ENCODE data around the gene POR. TPM values are rescaled to one million over a fixed set of nuclear protein-coding genes. Genes with fewer than 3 reads are reported as not detected.
A peak's percentile ranks its signal among the peaks of the same experiment; 100 is the strongest.

POR gene
- total and polyA plus RNA-seq, 2 of the 13 experiments (the other 11 are each of a cell fraction or from before 2014, with no cell fraction given), result 145 to 266 TPM

DNA sequence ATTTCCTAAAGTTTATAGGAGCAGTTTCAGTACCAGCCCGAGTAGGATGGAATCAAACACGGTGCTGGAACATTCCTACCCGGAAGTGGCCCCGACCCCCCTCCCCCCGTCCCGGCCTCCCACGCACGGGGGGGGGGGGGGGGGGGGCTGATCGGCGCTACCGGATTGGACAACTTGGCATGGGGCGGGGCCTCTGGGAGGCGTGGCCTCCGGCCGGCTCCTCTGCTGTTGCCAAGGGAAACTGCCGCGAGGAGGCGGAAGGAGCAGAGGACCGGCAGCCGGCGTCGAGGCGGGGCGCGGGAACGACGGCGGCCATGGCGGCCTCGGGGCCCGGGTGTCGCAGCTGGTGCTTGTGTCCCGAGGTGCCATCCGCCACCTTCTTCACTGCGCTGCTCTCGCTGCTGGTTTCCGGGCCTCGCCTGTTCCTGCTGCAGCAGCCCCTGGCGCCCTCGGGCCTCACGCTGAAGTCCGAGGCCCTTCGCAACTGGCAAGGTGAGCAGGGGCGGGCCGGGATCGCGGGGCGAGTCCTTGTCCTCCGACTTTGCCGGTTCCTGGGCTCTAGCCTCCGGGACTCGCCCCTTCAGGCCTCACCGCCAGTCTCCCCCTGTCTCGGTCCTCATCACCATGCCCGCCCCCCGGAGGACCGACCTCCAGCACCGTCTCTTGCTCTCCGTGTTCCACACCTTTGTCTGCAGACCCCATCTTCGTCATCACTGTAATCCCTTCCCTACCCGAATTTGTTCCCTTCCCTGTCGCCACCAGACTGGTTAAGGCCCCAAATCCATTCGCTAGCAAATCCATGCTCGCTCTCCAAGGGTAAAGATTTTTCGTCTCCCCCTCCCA lies 36.0 kb upstream of the POR start, which contains the start of gene RHBDD2 (continued):
- TF ChIP-seq SIN3B (IDR thresholded peaks at IDR 0.05; ENCODE audit: low read length), result no peak
- TF ChIP-seq, protein P1, sequence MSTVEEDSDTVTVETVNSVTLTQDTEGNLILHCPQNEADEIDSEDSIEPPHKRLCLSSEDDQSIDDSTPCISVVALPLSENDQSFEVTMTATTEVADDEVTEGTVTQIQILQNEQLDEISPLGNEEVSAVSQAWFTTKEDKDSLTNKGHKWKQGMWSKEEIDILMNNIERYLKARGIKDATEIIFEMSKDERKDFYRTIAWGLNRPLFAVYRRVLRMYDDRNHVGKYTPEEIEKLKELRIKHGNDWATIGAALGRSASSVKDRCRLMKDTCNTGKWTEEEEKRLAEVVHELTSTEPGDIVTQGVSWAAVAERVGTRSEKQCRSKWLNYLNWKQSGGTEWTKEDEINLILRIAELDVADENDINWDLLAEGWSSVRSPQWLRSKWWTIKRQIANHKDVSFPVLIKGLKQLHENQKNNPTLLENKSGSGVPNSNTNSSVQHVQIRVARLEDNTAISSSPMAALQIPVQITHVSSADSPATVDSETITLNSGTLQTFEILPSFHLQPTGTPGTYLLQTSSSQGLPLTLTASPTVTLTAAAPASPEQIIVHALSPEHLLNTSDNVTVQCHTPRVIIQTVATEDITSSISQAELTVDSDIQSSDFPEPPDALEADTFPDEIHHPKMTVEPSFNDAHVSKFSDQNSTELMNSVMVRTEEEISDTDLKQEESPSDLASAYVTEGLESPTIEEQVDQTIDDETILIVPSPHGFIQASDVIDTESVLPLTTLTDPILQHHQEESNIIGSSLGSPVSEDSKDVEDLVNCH (CRISPR knock-in tag; IDR thresholded peaks at IDR 0.05), result no peak
- no peak for TF ChIP-seq ZNF670 (CRISPR knock-in tag; IDR thresholded peaks at IDR 0.05; ENCODE audit: borderline replicate concordance)
- TF ChIP-seq MZF1 (CRISPR knock-in tag; IDR thresholded peaks at IDR 0.05; ENCODE audit: borderline replicate concordance), result no peak; the same call in 1 of the 2 replicates
- TF ChIP-seq SALL2 (CRISPR knock-in tag; IDR thresholded peaks at IDR 0.05), result peak; percentile 97
- TF ChIP-seq CC2D1A (CRISPR knock-in tag; IDR thresholded peaks at IDR 0.05), result no peak
- TF ChIP-seq ZBTB7A (CRISPR knock-in tag; IDR thresholded peaks at IDR 0.05), result peak; percentile 48; the same call in 1 of the 2 replicates
- no peak for TF ChIP-seq ZNF549 (CRISPR knock-in tag; IDR thresholded peaks at IDR 0.05)
- TF ChIP-seq ZSCAN12 (CRISPR knock-in tag; IDR thresholded peaks at IDR 0.05), result no peak
- TF ChIP-seq ZNF569 (CRISPR knock-in tag; IDR thresholded peaks at IDR 0.05; ENCODE audit: borderline replicate concordance), result no peak
- TF ChIP-seq ZNF790 (CRISPR knock-in tag; IDR thresholded peaks at IDR 0.05; ENCODE audit: borderline replicate concordance), result 0 out of 2 replicates have a peak, but pooled peaks have one; percentile 56
- TF ChIP-seq SNAPC2 (CRISPR knock-in tag; IDR thresholded peaks at IDR 0.05), result no peak
- no peak for TF ChIP-seq ARNTL (CRISPR knock-in tag; IDR thresholded peaks at IDR 0.05)
- TF ChIP-seq, protein P2, sequence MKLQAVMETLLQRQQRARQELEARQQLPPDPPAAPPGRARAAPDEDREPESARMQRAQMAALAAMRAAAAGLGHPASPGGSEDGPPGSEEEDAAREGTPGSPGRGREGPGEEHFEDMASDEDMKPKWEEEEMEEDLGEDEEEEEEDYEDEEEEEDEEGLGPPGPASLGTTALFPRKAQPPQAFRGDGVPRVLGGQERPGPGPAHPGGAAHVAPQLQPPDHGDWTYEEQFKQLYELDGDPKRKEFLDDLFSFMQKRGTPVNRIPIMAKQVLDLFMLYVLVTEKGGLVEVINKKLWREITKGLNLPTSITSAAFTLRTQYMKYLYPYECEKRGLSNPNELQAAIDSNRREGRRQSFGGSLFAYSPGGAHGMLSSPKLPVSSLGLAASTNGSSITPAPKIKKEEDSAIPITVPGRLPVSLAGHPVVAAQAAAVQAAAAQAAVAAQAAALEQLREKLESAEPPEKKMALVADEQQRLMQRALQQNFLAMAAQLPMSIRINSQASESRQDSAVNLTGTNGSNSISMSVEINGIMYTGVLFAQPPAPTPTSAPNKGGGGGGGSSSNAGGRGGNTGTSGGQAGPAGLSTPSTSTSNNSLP (IDR thresholded peaks at IDR 0.05; ENCODE audit: low read depth, low read length), result no peak
- TF ChIP-seq TGIF2 (CRISPR knock-in tag; IDR thresholded peaks at IDR 0.05), result peak; percentile 57; the same call in 1 of the 2 replicates
- TF ChIP-seq, protein P3, sequence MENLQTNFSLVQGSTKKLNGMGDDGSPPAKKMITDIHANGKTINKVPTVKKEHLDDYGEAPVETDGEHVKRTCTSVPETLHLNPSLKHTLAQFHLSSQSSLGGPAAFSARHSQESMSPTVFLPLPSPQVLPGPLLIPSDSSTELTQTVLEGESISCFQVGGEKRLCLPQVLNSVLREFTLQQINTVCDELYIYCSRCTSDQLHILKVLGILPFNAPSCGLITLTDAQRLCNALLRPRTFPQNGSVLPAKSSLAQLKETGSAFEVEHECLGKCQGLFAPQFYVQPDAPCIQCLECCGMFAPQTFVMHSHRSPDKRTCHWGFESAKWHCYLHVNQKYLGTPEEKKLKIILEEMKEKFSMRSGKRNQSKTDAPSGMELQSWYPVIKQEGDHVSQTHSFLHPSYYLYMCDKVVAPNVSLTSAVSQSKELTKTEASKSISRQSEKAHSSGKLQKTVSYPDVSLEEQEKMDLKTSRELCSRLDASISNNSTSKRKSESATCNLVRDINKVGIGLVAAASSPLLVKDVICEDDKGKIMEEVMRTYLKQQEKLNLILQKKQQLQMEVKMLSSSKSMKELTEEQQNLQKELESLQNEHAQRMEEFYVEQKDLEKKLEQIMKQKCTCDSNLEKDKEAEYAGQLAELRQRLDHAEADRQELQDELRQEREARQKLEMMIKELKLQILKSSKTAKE (CRISPR knock-in tag; IDR thresholded peaks at IDR 0.05; ENCODE audit: borderline replicate concordance), result no peak
- peak; percentile 95 for TF ChIP-seq ZFX (CRISPR knock-in tag; IDR thresholded peaks at IDR 0.05; ENCODE audit: low read depth)
- TF ChIP-seq ZNF468 (CRISPR knock-in tag; IDR thresholded peaks at IDR 0.05), result no peak
- TF ChIP-seq ZFP90 (CRISPR knock-in tag; IDR thresholded peaks at IDR 0.05; ENCODE audit: borderline replicate concordance), result 0 out of 2 replicates have a peak, but pooled peaks have one; percentile 79
- no peak for TF ChIP-seq KDM1A (CRISPR knock-in tag; IDR thresholded peaks at IDR 0.05)
- TF ChIP-seq PRPF4 (IDR thresholded peaks at IDR 0.05; ENCODE audit: low read depth, low read length, poor library complexity, severe bottlenecking), result no peak
- no peak for TF ChIP-seq NR1H2 (CRISPR knock-in tag; IDR thresholded peaks at IDR 0.05; ENCODE audit: borderline replicate concordance, low read depth)
- TF ChIP-seq GZF1 (CRISPR knock-in tag; IDR thresholded peaks at IDR 0.05), result no peak
- TF ChIP-seq, protein P4, sequence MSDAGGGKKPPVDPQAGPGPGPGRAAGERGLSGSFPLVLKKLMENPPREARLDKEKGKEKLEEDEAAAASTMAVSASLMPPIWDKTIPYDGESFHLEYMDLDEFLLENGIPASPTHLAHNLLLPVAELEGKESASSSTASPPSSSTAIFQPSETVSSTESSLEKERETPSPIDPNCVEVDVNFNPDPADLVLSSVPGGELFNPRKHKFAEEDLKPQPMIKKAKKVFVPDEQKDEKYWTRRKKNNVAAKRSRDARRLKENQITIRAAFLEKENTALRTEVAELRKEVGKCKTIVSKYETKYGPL (CRISPR knock-in tag; IDR thresholded peaks at IDR 0.05), result no peak
